Aorta (tissue), 5 donors: ENCODE results near the gene PROCA1. TPM values are rescaled to one million over a fixed set of nuclear protein-coding genes. Genes with fewer than 3 reads are reported as not detected.
"Not testable (repeated sequence)": the region's sequence is repeated elsewhere in the genome, so short reads cannot be mapped to it uniquely, and the experiment has no call there.

Experiments
- ATAC-seq: fragments of 200-7000 bp; cut with Tn5 transposase; one replicate; pipeline ENCODE4 v1.9.1; 2022; ENCODE audit warnings: moderate library complexity; ENCODE audit not compliant: low FRiP score
- DNase-seq, 2 donors: peaks; one replicate each; pipeline ENCODE4 v3.0.0-alpha.2; 2020
- H3K27ac ChIP-seq, 2 donors: one replicate each; pipeline ENCODE4 v1.5.1; 2013; ENCODE audit warnings: low read length in 2 of 2, mild to moderate bottlenecking in 2 of 2, moderate library complexity in 2 of 2, control low read depth in 1 of 2, inconsistent platforms in 1 of 2, low read depth in 1 of 2
- H3K27me3 ChIP-seq, 2 donors: one replicate each; pipeline ENCODE4 v1.6.1; 2013; ENCODE audit warnings: control low read depth in 1 of 2, low read length in 1 of 2, mild to moderate bottlenecking in 1 of 2, moderate library complexity in 1 of 2; ENCODE audit not compliant: insufficient read depth in 2 of 2, control insufficient read depth in 1 of 2
- H3K36me3 ChIP-seq, 2 donors: one replicate each; pipeline ENCODE4 v1.6.1; 2013; ENCODE audit warnings: control low read depth in 1 of 2, low read length in 1 of 2, mild to moderate bottlenecking in 1 of 2; ENCODE audit not compliant: insufficient read depth in 2 of 2, control insufficient read depth in 1 of 2
- H3K4me1 ChIP-seq, 2 donors: one replicate each; pipeline ENCODE4 v1.6.1; 2013; ENCODE audit warnings: low read length in 2 of 2, control low read depth in 1 of 2, mild to moderate bottlenecking in 1 of 2, moderate library complexity in 1 of 2; ENCODE audit not compliant: insufficient read depth in 2 of 2, control insufficient read depth in 1 of 2
- H3K4me3 ChIP-seq, 2 donors: one replicate each; pipeline ENCODE4 v1.5.1; 2013; ENCODE audit warnings: low read length in 2 of 2, control low read depth in 1 of 2, mild to moderate bottlenecking in 1 of 2
- H3K9me3 ChIP-seq: one replicate; pipeline ENCODE4 v1.6.1; 2013; ENCODE audit warnings: mild to moderate bottlenecking, low read length; ENCODE audit not compliant: control insufficient read depth
- WGBS, 2 donors: extraction: QIAGEN DNeasy Blood & Tissue Kit; methylation state at CpG; one replicate each; pipeline ENCODE4 v1.1.7; 2013; 5-methylcytosine and 5-hydroxymethylcytosine counted together
- intact Hi-C, 2 donors: fragments of 100-400 bp; cut with DNase I; formaldehyde crosslinking; loops; one replicate each; pipeline versions ENCODE4 v1.14.2 to v1.15.0; 2022
- polyA plus RNA-seq, 2 donors: library from polyadenylated mRNA; stranded (reverse); fragments of 200-250 nt; gene quantifications; one replicate each; pipeline ENCODE4 v1.2.3, GENCODE V29; 2013
- total RNA-seq, 2 donors: library from RNA; stranded (reverse); fragmentation: NEBNext Ultra II Directional; extraction: Animal tissue kit (Norgen Biotek cat#: 25700); gene quantifications; one replicate each; pipeline ENCODE4 v1.2.1, GENCODE V29; 2021
- donor health status: healthy with polysubstance abuse.
- donor health status: Bipolar disorder and iron deficiency.
- donor health status: DM: no; HTN: no; CAD: no.
- donor health status: DM: no; HTN: no; CAD: no.
- donor health status: DM: yes; HTN: yes; CAD: no.

PROCA1 gene
- total and polyA plus RNA-seq, 4 donors, result 0.78 to 6.6 (median 5.2) TPM

- peak; percentile 93 for ATAC-seq
- peak overlapping the region in 1 of 2 donors; percentile 9 for H3K27ac ChIP-seq
- H3K36me3 ChIP-seq, result peaks cover 0 to 6% of the 10 kb centered on the region in 2 donors
- H3K4me1 ChIP-seq, result no peaks in the 10 kb centered on the region
- H3K27me3 ChIP-seq, result no peaks in the 10 kb centered on the region
- peak overlapping the region; percentile 15 to 52 for H3K4me3 ChIP-seq
- 0% methylated on average over 55 to 57 of the region's 57 CpGs for WGBS, 2 donors
- no peaks in the 10 kb centered on the region for H3K9me3 ChIP-seq
- intact Hi-C loops, result loop anchor here (1.0 kb wide), 2 partner anchors 20 to 23 kb away; no protein-coding TSS in a partner anchor
- DNase-seq, result peak; percentile 95 to 97
These were observed 15.2 kb upstream of the PROCA1 start for GRCh38 chr17:28726627-28727491.

GRCh38 chr17:28726226-28726626 lies 14.5 kb upstream of the PROCA1 start, which contains the start of gene TLCD1:
TLCD1 (minus strand) TSS chr17:28726233; CDS start chr17:28726097, 136 bp downstream.
- intact Hi-C loops, result loop anchor here in 1 of 2 donors (1.0 kb wide), 1 partner anchor 24 kb away; no protein-coding TSS in a partner anchor
- no peaks in the 10 kb centered on the region for H3K9me3 ChIP-seq
- peak within 1 kb of the TSS in 1 of 2 donors; percentile 20 for H3K27ac ChIP-seq
- H3K4me1 ChIP-seq, result peaks cover 0 to 2% of the 10 kb centered on the region in 2 donors
- no peaks in the 10 kb centered on the region for H3K27me3 ChIP-seq
- DNase-seq (peak; percentile 83 to 91), ATAC-seq (peak; percentile 70)
- WGBS, 2 donors, result 0 to 1% methylated on average over 9 to 49 of the region's 49 CpGs
- peak within 1 kb of the TSS; percentile 15 to 52 for H3K4me3 ChIP-seq
- H3K36me3 ChIP-seq, result peaks cover 0 to 6% of the 10 kb centered on the region in 2 donors

- intact Hi-C loops, result loop anchor here in 1 of 2 donors (1.0 kb wide), 1 partner anchor 25 kb away; no protein-coding TSS in a partner anchor
- ATAC-seq, result peak; percentile 15
- peak overlapping the region in 1 of 2 donors; percentile 20 for H3K27ac ChIP-seq
- no peaks in the 10 kb centered on the region for H3K9me3 ChIP-seq
- 1% methylated on average over 39 to 45 of the region's 45 CpGs for WGBS, 2 donors
- DNase-seq, result peak; percentile 88
- peaks cover 0 to 6% of the 10 kb centered on the region in 2 donors for H3K36me3 ChIP-seq
- peaks cover 0 to 6% of the 10 kb centered on the region in 2 donors for H3K4me1 ChIP-seq
- no peaks in the 10 kb centered on the region for H3K27me3 ChIP-seq
- H3K4me3 ChIP-seq, result peak overlapping the region in 1 of 2 donors; percentile 4
These were observed 14.1 kb upstream of the PROCA1 start for GRCh38 chr17:28725660-28726225.

GRCh38 chr17:28725166-28725659 lies 13.5 kb upstream of the PROCA1 start:
- no peaks in the 10 kb centered on the region for H3K27me3 ChIP-seq
- H3K27ac ChIP-seq, result no peak overlapping the region
- DNase-seq, result no peak
- peaks cover 0 to 6% of the 10 kb centered on the region in 2 donors for H3K4me1 ChIP-seq
- H3K9me3 ChIP-seq, result no peaks in the 10 kb centered on the region
- intact Hi-C loops, result no loop called here
- no peak for ATAC-seq
- WGBS, 2 donors, result 16% methylated on average over 20 of the region's 20 CpGs
- peaks cover 0 to 6% of the 10 kb centered on the region in 2 donors for H3K36me3 ChIP-seq
- H3K4me3 ChIP-seq, result no peak overlapping the region

GRCh38 chr17:28724500-28725165 lies 12.9 kb upstream of the PROCA1 start:
- DNase-seq (no peak), ATAC-seq (no peak)
- 78 to 80% methylated on average over 10 of the region's 10 CpGs for WGBS, 2 donors
- Histone ChIP-seq H3K4me1 (peaks cover 0 to 6% of the 10 kb centered on the region in 2 donors), H3K36me3 (peaks cover 0 to 6% of the 10 kb centered on the region in 2 donors), H3K4me3 (no peak overlapping the region), H3K27ac (no peak overlapping the region), H3K27me3 (no peaks in the 10 kb centered on the region), H3K9me3 (no peaks in the 10 kb centered on the region)
- intact Hi-C loops, result no loop called here

- H3K36me3 ChIP-seq, H3K4me1 ChIP-seq, H3K9me3 ChIP-seq, H3K4me3 ChIP-seq, DNase-seq, ATAC-seq, intact Hi-C loops, H3K27me3 ChIP-seq, H3K27ac ChIP-seq: not testable (repeated sequence)
- WGBS, 2 donors, result 73 to 83% methylated on average over 4 of the region's 4 CpGs
These were observed 12.3 kb upstream of the PROCA1 start for GRCh38 chr17:28723836-28724499.

- intact Hi-C loops, result no loop called here
- H3K4me3 ChIP-seq, result no peak overlapping the region
- WGBS, 2 donors, result 74 to 76% methylated on average over 6 of the region's 6 CpGs
These were observed 11.6 kb upstream of the PROCA1 start for GRCh38 chr17:28723159-28723835.

More at GRCh38 chr17:28723159-28723835, 11.6 kb upstream of the PROCA1 start:
- peaks cover 0 to 6% of the 10 kb centered on the region in 2 donors for H3K4me1 ChIP-seq
- DNase-seq, result no peak
- no peaks in the 10 kb centered on the region for H3K9me3 ChIP-seq
- H3K27me3 ChIP-seq, result no peaks in the 10 kb centered on the region
- peaks cover 0 to 6% of the 10 kb centered on the region in 2 donors for H3K36me3 ChIP-seq
- no peak overlapping the region for H3K27ac ChIP-seq
- no peak for ATAC-seq
